ENCODE data around the gene GOLGA8F. TPM values are rescaled to one million over a fixed set of nuclear protein-coding genes. Genes with fewer than 3 reads are reported as not detected.
"Not testable (repeated sequence)": the region's sequence is repeated elsewhere in the genome, so short reads cannot be mapped to it uniquely, and the experiment has no call there.

Gene GOLGA8F
- total RNA-seq (not detected in 2 replicates), polyA plus RNA-seq (not detected in 2 replicates)

- not testable (repeated sequence) for H3K36me3 ChIP-seq (replicated peaks; ENCODE audit: insufficient read depth, low read depth); H3K4me2 ChIP-seq; H3K27me3 ChIP-seq; DNase-seq (ENCODE audit: low spot score); H2AFZ ChIP-seq; H3K79me2 ChIP-seq; H3K9me3 ChIP-seq (ENCODE audit: low read depth); H3K9me2 ChIP-seq (replicated peaks; ENCODE audit: insufficient read depth); H3K4me3 ChIP-seq; H3K4me1 ChIP-seq (ENCODE audit: insufficient read depth); H3K27ac ChIP-seq; H4K20me1 ChIP-seq (ENCODE audit: insufficient read depth, poor library complexity, severe bottlenecking)
- no CpG with 5 or more reads among the region's 8 CpGs for WGBS (ENCODE audit: low lambda C conversion rate, missing lambda C conversion rate)
Measured at GRCh38 chr15:28378364-28378763, at the start of gene GOLGA8F. GOLGA8F (plus strand) TSS chr15:28378664; CDS start chr15:28378762, 98 bp downstream.

DNA sequence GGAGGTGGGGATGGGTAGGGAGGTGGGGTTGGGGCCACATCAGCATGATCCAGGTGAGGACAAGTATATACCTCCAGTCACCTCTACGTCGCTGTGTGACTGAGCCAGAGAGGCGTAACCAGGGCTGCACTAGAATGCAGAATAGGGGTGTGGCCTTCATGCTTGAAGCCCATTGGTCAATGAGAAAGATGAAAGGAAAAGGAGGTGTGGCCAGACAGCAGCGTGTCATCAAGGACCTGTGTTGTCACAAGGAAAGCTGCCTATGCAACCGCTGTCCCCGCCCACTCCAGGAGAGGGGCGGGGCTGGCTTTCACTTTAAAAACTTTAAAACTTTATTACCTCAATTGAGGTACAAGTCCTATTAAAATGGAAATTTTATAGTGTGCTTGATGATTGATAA is 20.5 kb upstream of the GOLGA8F start, which contains the start of gene GOLGA6L24:
TSS of gene GOLGA6L24 (minus strand) at position 101 of the 400 bp plus-strand sequence. CDS start at position 40, 61 bp downstream.
- not testable (repeated sequence) for H3K9me2 ChIP-seq (replicated peaks; ENCODE audit: insufficient read depth); H3K27me3 ChIP-seq; H3K4me2 ChIP-seq; H3K4me3 ChIP-seq; H3K36me3 ChIP-seq (replicated peaks; ENCODE audit: insufficient read depth, low read depth); H3K79me2 ChIP-seq; H3K9me3 ChIP-seq (ENCODE audit: low read depth); H2AFZ ChIP-seq; DNase-seq (ENCODE audit: low spot score); H4K20me1 ChIP-seq (ENCODE audit: insufficient read depth, poor library complexity, severe bottlenecking); H3K4me1 ChIP-seq (ENCODE audit: insufficient read depth); H3K27ac ChIP-seq
- WGBS (ENCODE audit: low lambda C conversion rate, missing lambda C conversion rate): no CpG with 5 or more reads among the region's 7 CpGs

GRCh38 chr15:28365502-28365901 is 13.0 kb upstream of the GOLGA8F start:
- not testable (repeated sequence) for H2AFZ ChIP-seq; H3K36me3 ChIP-seq (replicated peaks; ENCODE audit: insufficient read depth, low read depth); H3K79me2 ChIP-seq; H3K27ac ChIP-seq; H3K4me1 ChIP-seq (ENCODE audit: insufficient read depth); H3K27me3 ChIP-seq; DNase-seq (ENCODE audit: low spot score); H4K20me1 ChIP-seq (ENCODE audit: insufficient read depth, poor library complexity, severe bottlenecking); H3K4me3 ChIP-seq; H3K9me2 ChIP-seq (replicated peaks; ENCODE audit: insufficient read depth); H3K9me3 ChIP-seq (ENCODE audit: low read depth); H3K4me2 ChIP-seq
- 94% methylated on average over 3 of the region's 17 CpGs for WGBS (ENCODE audit: low lambda C conversion rate, missing lambda C conversion rate)

DNA sequence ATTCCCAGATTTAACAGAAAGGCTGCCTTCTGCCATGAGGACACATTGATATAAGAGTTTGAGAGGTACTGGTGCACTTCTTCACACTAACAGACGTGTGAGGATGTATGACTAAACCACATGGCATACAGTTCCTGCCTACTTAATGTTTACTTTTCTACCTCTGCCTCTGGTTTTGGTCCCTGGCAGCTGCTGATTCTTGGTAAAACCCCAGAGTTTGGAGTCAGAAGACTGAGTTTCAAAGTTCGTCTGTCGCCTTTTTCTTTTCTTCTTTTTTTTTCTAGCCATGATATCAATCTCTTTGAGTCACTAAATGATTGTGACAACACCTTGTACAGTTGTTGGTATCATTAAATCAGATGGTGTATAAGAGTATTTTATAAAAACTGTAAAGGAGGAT is 1.6 kb downstream of the GOLGA8F start:
- not testable (repeated sequence) for H3K4me1 ChIP-seq (ENCODE audit: insufficient read depth); H3K9me3 ChIP-seq (ENCODE audit: low read depth); H4K20me1 ChIP-seq (ENCODE audit: insufficient read depth, poor library complexity, severe bottlenecking); H3K4me2 ChIP-seq; H3K79me2 ChIP-seq; H3K9me2 ChIP-seq (replicated peaks; ENCODE audit: insufficient read depth); H3K27me3 ChIP-seq; DNase-seq (ENCODE audit: low spot score); H3K27ac ChIP-seq; H3K36me3 ChIP-seq (replicated peaks; ENCODE audit: insufficient read depth, low read depth); H3K4me3 ChIP-seq; H2AFZ ChIP-seq
- WGBS (ENCODE audit: low lambda C conversion rate, missing lambda C conversion rate): 81% methylated on average over 3 of the region's 3 CpGs

- DNase-seq (ENCODE audit: low spot score); H3K9me3 ChIP-seq (ENCODE audit: low read depth); H3K27ac ChIP-seq; H3K27me3 ChIP-seq; H3K4me3 ChIP-seq; H3K9me2 ChIP-seq (replicated peaks; ENCODE audit: insufficient read depth); H4K20me1 ChIP-seq (ENCODE audit: insufficient read depth, poor library complexity, severe bottlenecking); H3K4me1 ChIP-seq (ENCODE audit: insufficient read depth); H3K36me3 ChIP-seq (replicated peaks; ENCODE audit: insufficient read depth, low read depth); H2AFZ ChIP-seq; H3K4me2 ChIP-seq; H3K79me2 ChIP-seq: not testable (repeated sequence)
- WGBS (ENCODE audit: low lambda C conversion rate, missing lambda C conversion rate): 88% methylated on average over 1 of the region's 11 CpGs
Measured at GRCh38 chr15:28396022-28396421, 17.6 kb downstream of the GOLGA8F start.

DNA sequence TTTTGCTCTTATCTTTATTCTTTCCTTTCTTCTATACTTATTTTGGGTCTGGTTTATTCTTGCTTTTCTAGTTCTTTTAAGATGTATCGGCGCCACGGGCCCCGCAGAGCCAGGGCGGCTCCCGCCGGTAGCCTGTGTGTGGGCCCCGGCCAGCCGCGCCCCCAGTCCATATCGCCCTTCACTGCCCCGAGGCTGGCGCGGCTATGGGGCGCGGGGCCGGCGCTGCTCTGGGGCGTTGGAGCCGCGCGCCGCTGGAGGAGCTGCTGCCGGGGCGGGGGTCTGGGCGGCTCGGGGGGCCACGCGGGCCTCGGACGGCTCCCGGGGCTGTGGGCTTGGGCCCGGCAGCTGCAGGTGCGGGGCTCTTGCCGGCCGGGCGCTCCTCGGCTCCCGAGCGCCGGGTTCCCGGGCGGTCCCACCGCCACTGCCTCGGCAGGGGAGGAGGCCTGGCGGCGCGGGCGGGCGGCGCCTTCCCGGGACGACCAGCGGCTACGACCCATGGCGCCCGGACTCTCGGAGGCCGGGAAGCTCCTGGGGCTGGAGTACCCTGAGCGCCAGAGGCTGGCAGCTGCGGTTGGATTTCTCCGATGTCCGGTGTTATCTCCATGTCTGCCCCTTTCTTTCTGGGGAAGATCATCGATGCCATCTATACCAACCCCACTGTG is 24.4 kb downstream of the GOLGA8F start:
- H3K9me3 ChIP-seq (ENCODE audit: low read depth); H4K20me1 ChIP-seq (ENCODE audit: insufficient read depth, poor library complexity, severe bottlenecking); H3K27me3 ChIP-seq; H3K4me3 ChIP-seq; H3K9me2 ChIP-seq (replicated peaks; ENCODE audit: insufficient read depth); H3K4me2 ChIP-seq; H3K4me1 ChIP-seq (ENCODE audit: insufficient read depth); H3K79me2 ChIP-seq; H3K27ac ChIP-seq; H2AFZ ChIP-seq; DNase-seq (ENCODE audit: low spot score); H3K36me3 ChIP-seq (replicated peaks; ENCODE audit: insufficient read depth, low read depth): not testable (repeated sequence)
- 20% methylated on average over 6 of the region's 64 CpGs for WGBS (ENCODE audit: low lambda C conversion rate, missing lambda C conversion rate)

GRCh38 chr15:28420470-28420869 is 42.0 kb downstream of the GOLGA8F start:
- H3K4me3 ChIP-seq; H3K9me2 ChIP-seq (replicated peaks; ENCODE audit: insufficient read depth); H3K27me3 ChIP-seq; H3K27ac ChIP-seq; H3K79me2 ChIP-seq; H3K4me2 ChIP-seq; H4K20me1 ChIP-seq (ENCODE audit: insufficient read depth, poor library complexity, severe bottlenecking); H3K36me3 ChIP-seq (replicated peaks; ENCODE audit: insufficient read depth, low read depth); H3K9me3 ChIP-seq (ENCODE audit: low read depth); H3K4me1 ChIP-seq (ENCODE audit: insufficient read depth); DNase-seq (ENCODE audit: low spot score); H2AFZ ChIP-seq: not testable (repeated sequence)
- WGBS (ENCODE audit: low lambda C conversion rate, missing lambda C conversion rate): 89% methylated on average over 1 of the region's 3 CpGs

DNA sequence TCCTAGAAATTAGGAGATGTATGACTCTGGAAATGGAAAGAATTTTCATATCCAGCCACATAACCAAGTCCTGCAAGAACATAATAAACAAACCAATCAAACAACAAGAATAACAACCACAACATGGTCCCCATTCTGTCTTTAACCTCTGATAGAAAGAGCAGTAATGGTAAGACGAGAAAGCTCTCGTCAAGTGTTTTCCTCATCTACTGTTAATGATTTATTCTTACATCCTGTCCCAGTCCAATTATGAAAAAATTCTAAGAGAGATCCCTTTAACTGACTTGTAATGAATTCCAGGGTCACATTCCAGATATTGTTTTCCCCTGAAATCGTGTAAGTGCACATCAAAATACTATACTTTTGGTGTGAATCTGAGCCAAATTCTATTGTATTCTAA is 57.1 kb downstream of the GOLGA8F start:
- not testable (repeated sequence) for H3K4me1 ChIP-seq (ENCODE audit: insufficient read depth); H2AFZ ChIP-seq; H3K36me3 ChIP-seq (replicated peaks; ENCODE audit: insufficient read depth, low read depth); H3K9me2 ChIP-seq (replicated peaks; ENCODE audit: insufficient read depth); H3K27ac ChIP-seq; H3K9me3 ChIP-seq (ENCODE audit: low read depth); H3K4me3 ChIP-seq; H4K20me1 ChIP-seq (ENCODE audit: insufficient read depth, poor library complexity, severe bottlenecking); H3K4me2 ChIP-seq; H3K27me3 ChIP-seq; H3K79me2 ChIP-seq; DNase-seq (ENCODE audit: low spot score)
- WGBS (ENCODE audit: low lambda C conversion rate, missing lambda C conversion rate): no CpG with 5 or more reads among the region's 3 CpGs
